ENCODE data around the gene TNIK.

Gene TNIK

DNA sequence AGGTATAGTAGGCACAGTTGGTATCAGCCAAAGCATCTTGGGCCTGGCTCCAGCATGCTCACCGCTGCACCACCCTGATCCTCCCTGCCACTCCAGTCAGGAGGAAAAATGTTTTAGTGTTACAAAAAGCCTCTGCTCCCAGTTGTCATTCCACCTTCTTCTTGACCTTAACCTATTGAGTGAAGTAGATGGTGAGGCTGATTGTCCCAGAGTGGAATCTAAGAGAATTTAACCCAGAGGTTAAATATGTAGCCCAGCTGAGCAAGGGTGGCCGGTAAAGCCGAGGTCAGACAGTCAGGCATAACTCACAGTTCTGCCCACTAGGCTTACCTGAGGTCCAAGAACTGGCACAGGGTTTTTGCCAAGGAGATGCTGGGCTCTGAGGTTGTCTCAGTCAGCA lies 30.7 kb upstream of the TNIK start:
- H3K9me3 ChIP-seq (ENCODE audit: insufficient read depth, low read length): no peaks in the 10 kb centered on the region
- no peaks in the 10 kb centered on the region for H3K27me3 ChIP-seq (ENCODE audit: low read depth, low read length)
- no peak overlapping the region for H3K4me2 ChIP-seq (ENCODE audit: low read length)
- no peaks in the 10 kb centered on the region for H4K20me1 ChIP-seq (ENCODE audit: insufficient read depth, low read length)
- H3K36me3 ChIP-seq (replicated peaks; ENCODE audit: low read depth, low read length): no peaks in the 10 kb centered on the region
- peaks cover 11% of the 10 kb centered on the region for H3K4me1 ChIP-seq (ENCODE audit: low read length)
- H3K4me3 ChIP-seq (ENCODE audit: low read length): no peak overlapping the region
- H3K9ac ChIP-seq (ENCODE audit: low read length): no peak overlapping the region
- peak overlapping the region; percentile 98; the same call in 1 of the 2 replicates for H2AFZ ChIP-seq (ENCODE audit: low read depth, low read length)
- H3K79me2 ChIP-seq (ENCODE audit: low read length): no peaks in the 10 kb centered on the region
- no peak for TF ChIP-seq EZH2phosphoT487 (IDR thresholded peaks at IDR 0.05; ENCODE audit: low read depth)
- TF ChIP-seq, protein P1, sequence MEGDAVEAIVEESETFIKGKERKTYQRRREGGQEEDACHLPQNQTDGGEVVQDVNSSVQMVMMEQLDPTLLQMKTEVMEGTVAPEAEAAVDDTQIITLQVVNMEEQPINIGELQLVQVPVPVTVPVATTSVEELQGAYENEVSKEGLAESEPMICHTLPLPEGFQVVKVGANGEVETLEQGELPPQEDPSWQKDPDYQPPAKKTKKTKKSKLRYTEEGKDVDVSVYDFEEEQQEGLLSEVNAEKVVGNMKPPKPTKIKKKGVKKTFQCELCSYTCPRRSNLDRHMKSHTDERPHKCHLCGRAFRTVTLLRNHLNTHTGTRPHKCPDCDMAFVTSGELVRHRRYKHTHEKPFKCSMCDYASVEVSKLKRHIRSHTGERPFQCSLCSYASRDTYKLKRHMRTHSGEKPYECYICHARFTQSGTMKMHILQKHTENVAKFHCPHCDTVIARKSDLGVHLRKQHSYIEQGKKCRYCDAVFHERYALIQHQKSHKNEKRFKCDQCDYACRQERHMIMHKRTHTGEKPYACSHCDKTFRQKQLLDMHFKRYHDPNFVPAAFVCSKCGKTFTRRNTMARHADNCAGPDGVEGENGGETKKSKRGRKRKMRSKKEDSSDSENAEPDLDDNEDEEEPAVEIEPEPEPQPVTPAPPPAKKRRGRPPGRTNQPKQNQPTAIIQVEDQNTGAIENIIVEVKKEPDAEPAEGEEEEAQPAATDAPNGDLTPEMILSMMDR (IDR thresholded peaks at IDR 0.05; ENCODE audit: low read depth, low read length): no peak
- no peak overlapping the region for H3K27ac ChIP-seq (ENCODE audit: low read length)

DNA sequence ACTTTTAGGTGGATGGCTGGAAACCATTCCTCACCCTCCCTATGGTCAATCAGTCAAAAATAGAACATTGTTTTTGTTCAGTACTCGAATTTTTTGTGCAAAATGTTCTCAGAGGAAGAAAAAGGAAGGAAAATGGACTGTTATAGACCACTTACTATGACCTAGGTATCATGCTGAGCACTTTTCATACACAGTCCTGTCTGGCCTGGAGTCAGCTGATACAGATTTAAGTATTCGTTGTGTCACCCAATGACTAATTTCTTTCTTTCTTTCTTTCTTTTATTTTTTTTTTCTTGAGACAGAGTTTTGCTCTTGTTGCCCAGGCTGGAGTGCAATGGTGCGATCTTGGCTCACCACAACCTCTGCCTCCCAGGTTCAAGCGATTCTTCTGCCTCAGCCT lies 29.1 kb upstream of the TNIK start:
- H3K9ac ChIP-seq (ENCODE audit: low read length): no peak overlapping the region
- H3K4me3 ChIP-seq (ENCODE audit: low read length): no peak overlapping the region
- TF ChIP-seq EZH2phosphoT487 (IDR thresholded peaks at IDR 0.05; ENCODE audit: low read depth): no peak
- TF ChIP-seq, protein P1 (IDR thresholded peaks at IDR 0.05; ENCODE audit: low read depth, low read length): no peak
- H3K27ac ChIP-seq (ENCODE audit: low read length): no peak overlapping the region
- no peak overlapping the region for H3K4me2 ChIP-seq (ENCODE audit: low read length)
- no peaks in the 10 kb centered on the region for H4K20me1 ChIP-seq (ENCODE audit: insufficient read depth, low read length)
- peaks cover 8% of the 10 kb centered on the region for H3K4me1 ChIP-seq (ENCODE audit: low read length)
- H2AFZ ChIP-seq (ENCODE audit: low read depth, low read length): no peak overlapping the region
- H3K36me3 ChIP-seq (replicated peaks; ENCODE audit: low read depth, low read length): no peaks in the 10 kb centered on the region
- H3K79me2 ChIP-seq (ENCODE audit: low read length): no peaks in the 10 kb centered on the region
- H3K9me3 ChIP-seq (ENCODE audit: insufficient read depth, low read length): no peaks in the 10 kb centered on the region
- no peaks in the 10 kb centered on the region for H3K27me3 ChIP-seq (ENCODE audit: low read depth, low read length)

DNA sequence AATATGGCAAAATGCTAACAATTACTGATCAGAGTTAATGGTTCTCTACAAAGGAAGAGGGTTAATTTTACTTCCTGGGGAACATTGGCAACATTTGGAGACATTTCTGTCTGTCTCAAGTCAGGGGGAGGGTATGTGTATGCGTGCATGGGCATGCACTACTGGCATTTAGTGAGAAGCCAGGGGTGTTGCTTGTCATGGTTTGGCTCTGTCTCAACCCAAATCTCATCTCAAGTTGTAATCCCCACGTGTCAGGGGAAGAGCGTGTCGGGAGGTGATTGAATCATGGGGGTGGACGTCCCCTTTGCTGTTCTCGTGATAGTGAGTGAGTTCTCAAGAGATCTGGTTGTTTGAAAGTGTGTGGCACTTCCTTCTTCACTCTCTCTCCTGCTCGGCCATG lies 28.3 kb upstream of the TNIK start:
- no peak overlapping the region for H3K4me3 ChIP-seq (ENCODE audit: low read length)
- no peaks in the 10 kb centered on the region for H4K20me1 ChIP-seq (ENCODE audit: insufficient read depth, low read length)
- no peak overlapping the region for H3K9ac ChIP-seq (ENCODE audit: low read length)
- no peaks in the 10 kb centered on the region for H3K27me3 ChIP-seq (ENCODE audit: low read depth, low read length)
- H3K27ac ChIP-seq (ENCODE audit: low read length): no peak overlapping the region
- peaks cover 8% of the 10 kb centered on the region for H3K4me1 ChIP-seq (ENCODE audit: low read length)
- H3K36me3 ChIP-seq (replicated peaks; ENCODE audit: low read depth, low read length): no peaks in the 10 kb centered on the region
- H3K4me2 ChIP-seq (ENCODE audit: low read length): no peak overlapping the region
- TF ChIP-seq EZH2phosphoT487 (IDR thresholded peaks at IDR 0.05; ENCODE audit: low read depth): no peak
- TF ChIP-seq, protein P1 (IDR thresholded peaks at IDR 0.05; ENCODE audit: low read depth, low read length): no peak
- no peaks in the 10 kb centered on the region for H3K9me3 ChIP-seq (ENCODE audit: insufficient read depth, low read length)
- H2AFZ ChIP-seq (ENCODE audit: low read depth, low read length): no peak overlapping the region
- no peaks in the 10 kb centered on the region for H3K79me2 ChIP-seq (ENCODE audit: low read length)

DNA sequence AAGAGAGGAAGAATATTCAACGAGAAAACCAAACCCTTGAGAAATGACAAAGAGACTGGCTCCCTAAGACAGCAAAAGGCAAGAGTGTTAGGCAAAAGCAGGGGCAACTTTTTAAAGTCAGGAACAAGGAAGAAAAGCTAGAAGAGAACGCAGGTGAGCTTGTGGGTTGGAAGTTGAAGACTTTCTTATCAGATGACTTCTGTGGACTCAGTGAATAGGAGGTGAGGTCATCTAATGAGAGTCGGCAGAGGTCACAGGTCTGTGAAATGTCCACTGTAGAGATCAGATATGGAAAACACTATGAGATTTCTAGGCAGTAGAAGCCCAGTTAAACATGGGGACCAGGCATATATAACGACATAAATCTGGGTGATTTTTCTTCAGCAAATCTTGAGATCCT lies 27.2 kb upstream of the TNIK start:
- Histone ChIP-seq H2AFZ (ENCODE audit: low read depth, low read length) (no peak overlapping the region), H3K4me2 (ENCODE audit: low read length) (no peak overlapping the region)

More for the DNA sequence above, 27.2 kb upstream of the TNIK start:
- Histone ChIP-seq H3K27ac (ENCODE audit: low read length) (no peak overlapping the region), H3K4me1 (ENCODE audit: low read length) (peaks cover 8% of the 10 kb centered on the region), H3K79me2 (ENCODE audit: low read length) (no peaks in the 10 kb centered on the region), H3K4me3 (ENCODE audit: low read length) (no peak overlapping the region), H3K9me3 (ENCODE audit: insufficient read depth, low read length) (no peaks in the 10 kb centered on the region), H3K36me3 (replicated peaks; ENCODE audit: low read depth, low read length) (no peaks in the 10 kb centered on the region), H4K20me1 (ENCODE audit: insufficient read depth, low read length) (no peaks in the 10 kb centered on the region), H3K9ac (ENCODE audit: low read length) (no peak overlapping the region), H3K27me3 (ENCODE audit: low read depth, low read length) (no peaks in the 10 kb centered on the region)
- TF ChIP-seq EZH2phosphoT487 (IDR thresholded peaks at IDR 0.05; ENCODE audit: low read depth): no peak
- TF ChIP-seq, protein P1 (IDR thresholded peaks at IDR 0.05; ENCODE audit: low read depth, low read length): no peak
